ENCODE results near the gene RND1. TPM values are rescaled to one million over a fixed set of nuclear protein-coding genes. Genes with fewer than 3 reads are reported as not detected.
A peak's percentile ranks its signal among the peaks of the same experiment; 100 is the strongest.

Gene RND1
- total RNA-seq, 1 donor: under 0.01 TPM

- peak; percentile 84 for DNase-seq (ENCODE audit: low read depth)
- TF ChIP-seq CTCF (IDR thresholded peaks at IDR 0.05; ENCODE audit: insufficient read depth, low read depth, low read length): no peak
- peak overlapping the region; percentile 81 for H3K4me3 ChIP-seq (ENCODE audit: low read depth, low read length)
Observed at GRCh38 chr12:48815126-48816110, 50.3 kb downstream of the RND1 start.

DNA sequence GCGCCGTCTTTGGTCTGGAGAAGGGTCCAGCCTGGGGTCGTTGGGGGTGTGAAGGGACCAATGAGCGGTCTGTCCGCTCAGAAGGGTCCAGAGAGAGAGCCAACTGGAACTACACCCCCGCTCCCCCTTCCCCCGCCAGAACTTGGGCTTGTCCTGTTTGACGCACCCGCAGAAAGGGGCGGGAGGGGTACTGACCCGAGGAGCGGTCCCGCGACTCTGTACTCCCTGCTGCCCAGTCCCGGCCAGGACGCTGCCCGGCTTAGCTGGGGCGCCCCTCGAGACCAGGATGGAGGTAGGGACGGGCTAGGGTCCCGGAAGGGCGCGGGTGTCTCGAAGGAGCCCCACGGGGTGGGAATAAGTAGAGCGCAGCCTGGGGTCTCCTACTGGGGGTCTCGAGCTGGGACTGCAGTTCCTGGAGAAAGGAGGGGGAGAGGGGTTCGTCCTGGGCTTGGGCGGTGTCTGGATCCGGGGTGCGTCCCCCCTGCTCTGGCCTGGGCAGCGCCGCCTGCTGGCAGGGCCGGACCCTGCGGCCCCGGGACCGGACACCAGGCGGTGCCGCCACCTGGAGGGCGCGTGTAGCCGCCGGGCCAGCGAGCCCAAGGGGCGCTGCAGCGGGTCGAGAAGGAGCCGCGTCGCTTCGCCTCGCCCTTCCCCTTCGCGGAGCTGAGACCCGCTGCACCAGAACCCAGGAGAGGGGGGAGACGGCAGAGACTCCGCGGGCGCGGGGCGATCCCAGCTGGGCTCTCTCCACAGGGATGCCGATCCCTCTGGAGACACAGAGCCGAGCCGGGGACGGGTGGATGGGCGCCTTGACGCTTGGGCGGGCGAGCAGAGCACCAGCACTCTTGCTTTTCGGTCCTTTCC lies 51.2 kb downstream of the RND1 start:
- peak; percentile 84 for DNase-seq (ENCODE audit: low read depth)
- TF ChIP-seq CTCF (IDR thresholded peaks at IDR 0.05; ENCODE audit: insufficient read depth, low read depth, low read length): peak; percentile 99
- peak overlapping the region; percentile 81 for H3K4me3 ChIP-seq (ENCODE audit: low read depth, low read length)

DNA sequence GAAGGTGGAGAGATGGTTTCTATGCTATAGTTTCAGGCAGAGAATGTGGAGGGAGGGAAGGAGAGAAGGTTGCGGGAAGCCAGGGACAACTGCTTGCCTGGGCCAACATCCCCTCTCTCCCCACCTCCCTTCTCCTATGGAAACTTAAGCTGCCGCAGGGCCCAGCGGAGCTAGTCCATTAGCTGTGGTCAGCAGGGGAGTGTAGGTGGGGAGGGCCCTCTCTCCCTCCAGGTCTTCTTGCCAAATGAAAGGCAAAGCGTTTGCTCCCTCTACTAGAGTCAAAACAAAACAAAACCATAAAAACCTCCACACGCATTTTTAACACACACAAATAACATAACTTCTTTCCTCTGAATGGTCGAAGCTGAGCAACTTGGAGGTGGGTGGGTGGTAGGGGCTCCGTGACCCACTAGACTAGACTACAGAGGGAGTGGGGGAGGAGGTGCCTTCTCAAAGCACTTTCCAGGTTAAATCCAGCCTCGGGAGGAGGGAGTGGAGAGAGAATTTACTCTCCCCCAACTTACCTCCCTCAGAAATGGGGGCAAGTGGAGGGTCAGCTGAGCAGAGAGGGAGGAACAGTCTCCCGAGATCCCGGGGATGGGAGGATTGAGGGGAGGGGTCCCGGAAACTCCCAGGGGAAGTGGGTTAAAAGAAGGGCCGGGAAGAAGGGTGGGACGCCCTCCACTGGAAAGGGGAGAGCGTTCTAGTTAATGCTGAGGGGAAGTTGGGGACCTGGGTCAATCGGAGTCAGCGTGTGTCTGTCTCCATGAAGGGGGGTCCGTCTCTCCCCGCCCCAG lies 52.0 kb downstream of the RND1 start:
- TF ChIP-seq CTCF (IDR thresholded peaks at IDR 0.05; ENCODE audit: insufficient read depth, low read depth, low read length): peak; percentile 8
- H3K4me3 ChIP-seq (ENCODE audit: low read depth, low read length): peak overlapping the region; percentile 81
- peak; percentile 73 for DNase-seq (ENCODE audit: low read depth)

DNA sequence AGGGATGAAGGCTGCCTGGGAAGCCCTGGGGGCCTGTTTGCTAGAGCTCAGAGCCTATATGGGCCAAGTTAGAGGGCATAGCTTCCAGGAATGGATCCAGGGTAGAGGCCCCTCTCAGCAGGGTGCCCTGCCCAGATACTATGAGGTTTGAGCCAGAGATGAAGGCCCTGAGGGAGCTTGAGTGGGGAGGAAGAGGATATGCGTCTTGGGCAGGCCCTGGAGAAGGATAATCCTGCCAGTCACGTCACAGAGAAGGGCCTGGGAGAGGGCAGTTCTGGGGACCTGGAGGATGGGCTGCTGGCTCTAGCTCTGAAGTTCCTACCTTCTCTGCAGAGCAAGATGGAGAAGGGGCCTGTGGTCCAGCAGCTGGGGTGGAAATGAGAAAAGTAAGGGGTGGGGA lies 53.3 kb downstream of the RND1 start:
- TF ChIP-seq CTCF (IDR thresholded peaks at IDR 0.05; ENCODE audit: insufficient read depth, low read depth, low read length): no peak
- DNase-seq (ENCODE audit: low read depth): peak; percentile 78
- H3K4me3 ChIP-seq (ENCODE audit: low read depth, low read length): no peak overlapping the region

DNA sequence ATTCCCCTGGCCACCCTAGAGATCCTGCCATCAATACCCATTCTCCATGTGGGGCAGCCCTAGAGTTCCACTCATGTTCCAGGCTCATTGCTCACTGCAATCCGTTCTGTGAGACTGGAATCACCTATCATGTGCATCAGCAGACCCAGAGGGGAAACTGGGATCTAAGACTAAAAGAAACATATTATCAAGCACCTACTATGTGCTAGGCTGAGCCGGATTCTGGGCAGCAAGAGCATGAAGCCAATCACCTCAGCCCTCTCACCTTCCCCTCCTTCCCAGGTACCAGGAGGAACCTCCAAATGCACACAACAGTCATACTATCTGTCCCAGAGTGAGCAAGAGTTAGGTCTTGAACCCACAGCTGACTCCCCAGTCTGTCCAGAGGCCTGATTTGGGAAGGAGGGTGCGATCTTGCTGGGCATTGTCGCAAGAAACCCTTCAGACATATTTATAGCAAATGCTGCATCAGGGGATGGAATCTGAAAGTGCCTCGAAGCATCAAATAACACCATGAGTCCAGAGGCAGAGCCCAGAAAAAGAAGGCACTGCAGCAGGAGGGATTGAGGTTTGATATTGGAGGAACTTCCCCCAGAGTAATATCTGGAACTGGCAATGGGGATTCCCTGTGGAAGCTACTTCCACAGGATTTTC lies 54.1 kb downstream of the RND1 start:
- H3K4me3 ChIP-seq (ENCODE audit: low read depth, low read length): peak overlapping the region; percentile 21
- no peak for TF ChIP-seq CTCF (IDR thresholded peaks at IDR 0.05; ENCODE audit: insufficient read depth, low read depth, low read length)
- peak; percentile 53 for DNase-seq (ENCODE audit: low read depth)

Measured in fibroblast of villous mesenchyme (primary cell).